GM12878 (cell line): ENCODE data around the gene MAGT1. TPM values are rescaled to one million over a fixed set of nuclear protein-coding genes. Genes with fewer than 3 reads are reported as not detected.

ENCODE experiments used
- ATAC-seq: fragments of 200-7000 bp; cut with Tn5 transposase; 3 replicates; pipeline ENCODE4 v1.9.1; 2020; ENCODE audit warnings: mild to moderate bottlenecking, moderate library complexity
- BruUV-seq: library from RNA; stranded (reverse); fragments of 400-500 nt; replicated peaks from 2 replicates; lab custom pipeline; 2021; lab: Mats Ljungman, UMichigan
- CTCF ChIA-PET: fragments of 300-600 bp; sonication (Branson Sonifier 250); formaldehyde crosslinking; extraction: SDS; loops from one replicate; lab custom pipeline; 2021; ENCODE audit warnings: inconsistent platforms; lab: Yijun Ruan, JAX
- POLR2A ChIA-PET: fragments of 350-600 bp; formaldehyde crosslinking; extraction: SDS; loops from one replicate; lab custom pipeline; 2021; ENCODE audit warnings: inconsistent platforms; lab: Charles Lee
- RAD21 ChIA-PET: fragments of 300-600 bp; sonication (Branson Sonifier 250); formaldehyde crosslinking; loops from one replicate; lab custom pipeline; 2023; ENCODE audit warnings: antibody characterized with exemption; ENCODE audit not compliant: unreplicated experiment; lab: Charles Lee
- SMC1A ChIA-PET: fragments of 300-600 bp; sonication (Branson Sonifier 250); formaldehyde crosslinking; loops from one replicate; lab custom pipeline; 2023; ENCODE audit not compliant: unreplicated experiment, uncharacterized antibody; lab: Charles Lee
- DNase-seq: peaks from one replicate; pipeline ENCODE4 v3.0.0-alpha.2; 2011; ENCODE audit warnings: low read depth, low spot score
- FAIRE-seq: peaks from 3 replicates; lab custom pipeline; 2011; peaks lifted over from hg19 to GRCh38; lab: Jason Lieb, UNC
- H2AFZ ChIP-seq: 2 replicates; pipeline ENCODE4 v1.6.0; 2011; ENCODE audit warnings: low read depth, low read length, control low read depth; ENCODE audit not compliant: control insufficient read depth
- H3K27ac ChIP-seq: 2 replicates; pipeline ENCODE4 v1.5.1; 2011; ENCODE audit warnings: control low read depth; ENCODE audit not compliant: control insufficient read depth, insufficient read depth
- H3K27me3 ChIP-seq, 2 experiments: replicated peaks in 1 of 2; 2 replicates each; pipeline versions ENCODE4 v1.6.0 to v1.6.1; 2011; ENCODE audit warnings: low read length in 1 of 2; ENCODE audit not compliant: control insufficient read depth in 2 of 2, insufficient read depth in 2 of 2
- H3K36me3 ChIP-seq, 2 experiments: 2 replicates each; pipeline ENCODE4 v1.5.1; 2011; ENCODE audit warnings: low read length in 1 of 2; ENCODE audit not compliant: control insufficient read depth in 2 of 2, insufficient read depth in 2 of 2
- H3K4me1 ChIP-seq: 2 replicates; pipeline ENCODE4 v1.6.1; 2011; ENCODE audit warnings: mild to moderate bottlenecking, low read length, moderate library complexity, mixed read lengths; ENCODE audit not compliant: control insufficient read depth, insufficient read depth
- H3K4me2 ChIP-seq: 2 replicates; pipeline ENCODE4 v1.6.0; 2011; ENCODE audit warnings: control low read depth; ENCODE audit not compliant: control insufficient read depth, insufficient read depth
- H3K4me3 ChIP-seq: fragments of 200-600 bp; sonication (generic); 2 replicates; pipeline ENCODE4 v1.5.1; 2016
- H3K79me2 ChIP-seq: 2 replicates; pipeline ENCODE4 v1.6.0; 2011; ENCODE audit warnings: low read length; ENCODE audit not compliant: control insufficient read depth, insufficient read depth
- H3K9ac ChIP-seq: 2 replicates; pipeline ENCODE4 v1.8.0; 2011; ENCODE audit warnings: low read length, control low read depth, mixed read lengths; ENCODE audit not compliant: control insufficient read depth, insufficient read depth
- H3K9me3 ChIP-seq: replicated peaks from 3 replicates; pipeline ENCODE4 v1.5.1; 2011; ENCODE audit warnings: mild to moderate bottlenecking, low read length; ENCODE audit not compliant: control insufficient read depth, insufficient read depth
- H4K20me1 ChIP-seq: 2 replicates; pipeline ENCODE4 v1.6.0; 2011; ENCODE audit not compliant: control insufficient read depth, insufficient read depth
- ATF7 ChIP-seq: fragments of 450-650 bp; IDR thresholded peaks from 2 replicates; pipeline ENCODE4 v1.6.1; 2016; ENCODE audit warnings: low read depth, mild to moderate bottlenecking
- CBFB ChIP-seq: IDR thresholded peaks from 2 replicates; pipeline ENCODE4 v1.6.1; 2016; ENCODE audit warnings: antibody characterized with exemption, low read depth
- EZH2 ChIP-seq: IDR thresholded peaks from 2 replicates; pipeline ENCODE4 v1.6.1; 2012; ENCODE audit warnings: low read depth, mild to moderate bottlenecking, control low read depth, inconsistent platforms, low read length, borderline replicate concordance; ENCODE audit not compliant: control insufficient read depth
- JUNB ChIP-seq: IDR thresholded peaks from 2 replicates; pipeline ENCODE4 v1.6.1; 2016; ENCODE audit warnings: antibody characterized with exemption, mild to moderate bottlenecking
- NFYA ChIP-seq: IDR thresholded peaks from 2 replicates; pipeline ENCODE4 v1.6.1; 2011; ENCODE audit warnings: low read depth, mild to moderate bottlenecking, low read length, improper control_type of control experiment, borderline replicate concordance
- RELB ChIP-seq: fragments of 450-650 bp; IDR thresholded peaks from 2 replicates; pipeline ENCODE4 v1.6.1; 2017; ENCODE audit warnings: low read depth, mild to moderate bottlenecking, moderate library complexity
- ZBTB33 ChIP-seq: fragments of 450-650 bp; IDR thresholded peaks from 2 replicates; pipeline ENCODE4 v1.6.1; 2017; ENCODE audit warnings: mild to moderate bottlenecking
- ZBTB4 ChIP-seq: fragments of 450-650 bp; formaldehyde crosslinking; IDR thresholded peaks from 2 replicates; pipeline ENCODE4 v1.4.0; 2022; ENCODE audit warnings: mild to moderate bottlenecking, moderate library complexity
- WGBS: methylation state at CpG from one replicate; pipeline ENCODE4 v1.1.6; 2016; ENCODE audit warnings: low lambda C conversion rate; ENCODE audit not compliant: insufficient replicate concordance, insufficient coverage; ENCODE audit errors: missing lambda C conversion rate; 5-methylcytosine and 5-hydroxymethylcytosine counted together
- in situ Hi-C: fragments of 300-500 bp; cut with MboI; formaldehyde crosslinking; loops from 9 replicates; pipeline ENCODE4 v1.14.3; 2018; ENCODE audit warnings: mixed read lengths
- intact Hi-C: fragments of 100-400 bp; cut with micrococcal nuclease; formaldehyde crosslinking; loops from one replicate; pipeline ENCODE4 v1.14.2; 2022; ENCODE audit not compliant: unreplicated experiment
- polyA plus RNA-seq, 11 experiments: library from polyadenylated mRNA; depleted of rRNA in 4 of 11; unstranded in 6 of 11; stranded (reverse) in 5 of 11; fragments of >200 nt; fragmentation: Nextera tagmentation in 4 of 11; fragmentation: Illumina TruSeq in 1 of 11; extraction: Ambion mirVana in 4 of 11; extraction: Trizol in 1 of 11; gene quantifications; 1 replicate in 1 of 11; 2 replicates in 10 of 11; pipeline versions ENCODE4 v1.2.1 to v1.2.3, GENCODE V29; 2011 to 2016; ENCODE audit warnings: inconsistent platforms in 2 of 11, missing spikeins in 2 of 11, low read depth in 1 of 11
- total RNA-seq, 4 experiments: library from RNA; depleted of rRNA in 3 of 4; stranded (reverse); fragments of >200 nt in 3 of 4; fragmentation: Illumina TruSeq in 1 of 4; extraction: Trizol in 1 of 4; gene quantifications; 2 replicates each; pipeline versions ENCODE4 v1.2.1 to v1.2.3, GENCODE V29; 2013 to 2021
- TF ChIP-seq, protein P1 (sequence below): fragments of 450-650 bp; IDR thresholded peaks from 2 replicates; pipeline ENCODE4 v1.6.1; 2018; ENCODE audit warnings: mild to moderate bottlenecking, low read depth, moderate library complexity; ENCODE audit not compliant: partially characterized antibody

MAGT1 gene
- total and polyA plus RNA-seq, 10 of the 15 experiments (the other 5 are each of a cell fraction or from before 2014, with no cell fraction given), result 28.0 to 59.1 (median 47.9) TPM

- TF ChIP-seq CBFB, result no peak
- no peak for TF ChIP-seq ZBTB33
- TF ChIP-seq ZBTB4 (CRISPR knock-in tag), result no peak
These were observed 75.0 kb downstream of the MAGT1 start (continued) for GRCh38 chrX:77820091-77820727.

GRCh38 chrX:77814210-77814609, 81.0 kb downstream of the MAGT1 start:
- no peak overlapping the region for H3K9ac ChIP-seq
- no peak overlapping the region for H3K4me3 ChIP-seq
- no peaks in the 10 kb centered on the region for H3K9me3 ChIP-seq
- FAIRE-seq, result no peak
- no peaks in the 10 kb centered on the region for H4K20me1 ChIP-seq
- ChIA-PET CTCF (interaction anchor here (0.7 kb wide), 1 partner anchor 14 kb away, joined by 4 read pairs; no protein-coding TSS in a partner anchor), SMC1A (no interaction called here), POLR2A (no interaction called here), RAD21 (no interaction called here)
- in situ Hi-C loops (no loop called here), intact Hi-C loops (no loop called here)
- peak; percentile 63 for ATAC-seq
- H3K4me2 ChIP-seq, result no peak overlapping the region
- no peaks in the 10 kb centered on the region for H3K27me3 ChIP-seq
- no TSS peak for BruUV-seq
- WGBS, result 100% methylated on average over 1 of the region's 1 CpG
- no peak for DNase-seq
- no peak overlapping the region for H2AFZ ChIP-seq
- no peaks in the 10 kb centered on the region for H3K36me3 ChIP-seq
- no peaks in the 10 kb centered on the region for H3K79me2 ChIP-seq
- no peak overlapping the region for H3K27ac ChIP-seq
- no peaks in the 10 kb centered on the region for H3K4me1 ChIP-seq
- TF ChIP-seq NFYA (no peak), ATF7 (peak; percentile 82), EZH2 (no peak), RELB (no peak), JUNB (no peak)
- TF ChIP-seq, protein P1, sequence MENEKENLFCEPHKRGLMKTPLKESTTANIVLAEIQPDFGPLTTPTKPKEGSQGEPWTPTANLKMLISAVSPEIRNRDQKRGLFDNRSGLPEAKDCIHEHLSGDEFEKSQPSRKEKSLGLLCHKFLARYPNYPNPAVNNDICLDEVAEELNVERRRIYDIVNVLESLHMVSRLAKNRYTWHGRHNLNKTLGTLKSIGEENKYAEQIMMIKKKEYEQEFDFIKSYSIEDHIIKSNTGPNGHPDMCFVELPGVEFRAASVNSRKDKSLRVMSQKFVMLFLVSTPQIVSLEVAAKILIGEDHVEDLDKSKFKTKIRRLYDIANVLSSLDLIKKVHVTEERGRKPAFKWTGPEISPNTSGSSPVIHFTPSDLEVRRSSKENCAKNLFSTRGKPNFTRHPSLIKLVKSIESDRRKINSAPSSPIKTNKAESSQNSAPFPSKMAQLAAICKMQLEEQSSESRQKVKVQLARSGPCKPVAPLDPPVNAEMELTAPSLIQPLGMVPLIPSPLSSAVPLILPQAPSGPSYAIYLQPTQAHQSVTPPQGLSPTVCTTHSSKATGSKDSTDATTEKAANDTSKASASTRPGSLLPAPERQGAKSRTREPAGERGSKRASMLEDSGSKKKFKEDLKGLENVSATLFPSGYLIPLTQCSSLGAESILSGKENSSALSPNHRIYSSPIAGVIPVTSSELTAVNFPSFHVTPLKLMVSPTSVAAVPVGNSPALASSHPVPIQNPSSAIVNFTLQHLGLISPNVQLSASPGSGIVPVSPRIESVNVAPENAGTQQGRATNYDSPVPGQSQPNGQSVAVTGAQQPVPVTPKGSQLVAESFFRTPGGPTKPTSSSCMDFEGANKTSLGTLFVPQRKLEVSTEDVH, result no peak
